Measurements from ENCODE around the gene SPATA3.

DNA sequence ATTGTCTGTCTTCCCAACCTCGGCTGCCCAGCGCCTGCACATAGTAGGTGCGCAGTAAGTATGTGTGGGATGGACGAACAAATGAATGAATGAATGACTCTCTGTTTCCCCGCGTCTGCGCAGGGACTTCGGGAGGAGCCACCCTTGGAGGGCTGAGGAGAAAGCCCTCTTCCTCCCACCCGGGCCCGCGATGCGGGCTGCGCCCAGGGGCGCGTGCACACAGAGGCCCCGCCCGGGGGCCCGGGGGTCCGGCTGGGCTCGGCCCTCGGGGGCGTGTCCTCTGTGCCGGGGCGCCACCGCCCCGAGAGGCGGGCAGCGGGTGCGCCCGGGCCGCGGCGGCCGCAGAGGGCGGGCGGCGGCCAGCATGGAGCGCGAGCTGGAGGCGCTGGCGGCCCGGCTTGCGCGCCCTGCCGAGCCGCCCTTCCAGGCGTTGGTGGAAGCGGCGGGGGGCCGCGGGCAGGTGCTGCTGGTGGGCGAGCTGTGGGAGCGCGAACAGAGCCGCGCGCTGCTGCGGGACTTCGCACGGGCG lies 41.3 kb downstream of the SPATA3 start, which contains the start of gene C2orf72:
- no peak for TF ChIP-seq CTCF (IDR thresholded peaks at IDR 0.05; ENCODE audit: low read length)
- TF ChIP-seq EZH2 (optimal IDR thresholded peaks at IDR 0.05; ENCODE audit: low read depth, low read length) = no peak
- TF ChIP-seq EZH2phosphoT487 (IDR thresholded peaks at IDR 0.05; ENCODE audit: low read length) = no peak
